Transverse colon (tissue), 4 donors: ENCODE data around the gene TMEM87A. TPM values are rescaled to one million over a fixed set of nuclear protein-coding genes. Genes with fewer than 3 reads are reported as not detected.

ENCODE experiments used
- DNase-seq: peaks from one replicate; pipeline ENCODE4 v3.0.0-alpha.2; 2019
- H3K27ac ChIP-seq, 4 donors: fragments of 200-600 bp; sonication (generic); 2 replicates each; pipeline ENCODE4 v1.5.1; 2016 to 2018; ENCODE audit warnings: inconsistent platforms in 4 of 4
- H3K27me3 ChIP-seq: fragments of 200-600 bp; sonication (generic); 2 replicates; pipeline ENCODE4 v1.5.1; 2017; ENCODE audit warnings: inconsistent platforms
- H3K36me3 ChIP-seq, 4 donors: fragments of 200-600 bp; sonication (generic); 2 replicates each; pipeline ENCODE4 v1.5.1; 2017 to 2019; ENCODE audit warnings: inconsistent platforms in 4 of 4
- H3K4me1 ChIP-seq, 4 donors: fragments of 200-600 bp; sonication (generic); 2 replicates each; pipeline ENCODE4 v1.5.1; 2017 to 2020; ENCODE audit warnings: inconsistent platforms in 4 of 4
- H3K4me3 ChIP-seq, 4 donors: fragments of 200-600 bp; sonication (generic); 1 replicate in 1 of 4; 2 replicates in 3 of 4; pipeline versions ENCODE4 v1.5.1 to v1.6.1; 2017 to 2019; ENCODE audit warnings: inconsistent platforms in 4 of 4
- H3K9me3 ChIP-seq, 2 donors: fragments of 200-600 bp; sonication (generic); 2 replicates each; pipeline ENCODE4 v1.5.1; 2017 to 2019; ENCODE audit warnings: inconsistent platforms in 2 of 2
- EP300 ChIP-seq: sonication (generic); formaldehyde crosslinking; IDR thresholded peaks from one replicate; pipeline ENCODE4 v1.6.1; 2017; ENCODE audit warnings: antibody characterized with exemption, low read depth
- POLR2A ChIP-seq: fragments of 450-650 bp; IDR thresholded peaks from one replicate; pipeline ENCODE4 v1.6.1; 2016; ENCODE audit warnings: antibody characterized with exemption, mild to moderate bottlenecking, moderate library complexity
- POLR2AphosphoS5 ChIP-seq, 3 donors: sonication (generic); formaldehyde crosslinking; IDR thresholded peaks; one replicate each; pipeline ENCODE4 v1.6.1; 2016; ENCODE audit warnings: antibody characterized with exemption in 3 of 3
- WGBS, 2 donors: methylation state at CpG; one replicate each; pipeline ENCODE4 v1.1.5; 2018; ENCODE audit warnings: low coverage in 1 of 2; 5-methylcytosine and 5-hydroxymethylcytosine counted together
- in situ Hi-C, 4 donors: fragments of 200-750 bp; cut with MboI; loops; one replicate each; pipeline versions ENCODE4 v1.15.0 to v1.15.1; 2017; ENCODE audit warnings: low sequenced_read_pairs in 3 of 4, low pct_ligation_motif_present in 1 of 4, low pct_unique_long_range_greater_than_20kb in 1 of 4
- intact Hi-C: fragments of 100-400 bp; cut with DNase I; formaldehyde crosslinking; loops from one replicate; pipeline ENCODE4 v1.15.1; 2023; ENCODE audit warnings: low total_unique reads
- total RNA-seq, 4 donors: library from RNA; depleted of rRNA; stranded (reverse); fragments of >200 nt; gene quantifications; one replicate each; pipeline ENCODE4 v1.1.0, GENCODE V29; 2016
- TF ChIP-seq, protein P1 (sequence below), 5 experiments: fragments of 200-600 bp in 3 of 5; fragments of 450-650 bp in 2 of 5; sonication (generic) in 3 of 5; IDR thresholded peaks; 1 replicate in 2 of 5; 2 replicates in 3 of 5; pipeline ENCODE4 v1.5.1; 2016 to 2017; ENCODE audit warnings: antibody characterized with exemption in 5 of 5, inconsistent platforms in 3 of 5, mild to moderate bottlenecking in 2 of 5, moderate library complexity in 1 of 5

The TMEM87A gene
- total RNA-seq, 4 donors from 2014 or later, result 93.1 to 110 (median 107) TPM

DNA sequence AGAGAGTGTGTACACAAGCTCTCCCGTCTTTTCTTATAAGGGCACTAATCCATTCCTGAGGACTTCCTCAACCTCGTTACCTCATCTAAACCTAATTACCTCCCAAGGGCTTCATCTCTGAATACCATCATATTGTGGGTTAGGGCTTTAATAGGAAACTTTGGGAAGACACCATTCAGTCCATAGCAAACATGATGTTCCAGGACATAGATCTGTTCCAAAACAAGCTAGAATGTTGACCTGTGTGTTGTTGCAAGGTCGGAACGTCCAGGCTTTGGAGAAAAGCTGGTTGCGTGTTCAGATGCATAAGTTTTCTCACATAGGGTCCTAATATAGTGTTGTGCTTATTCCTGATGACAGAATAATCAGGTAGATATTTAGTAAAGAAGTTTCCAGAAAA is 9.7 kb upstream of the TMEM87A start:
- H3K27ac ChIP-seq, result no peak overlapping the region
- H3K4me3 ChIP-seq, result no peak overlapping the region
- DNase-seq, result no peak
- no peak for TF ChIP-seq POLR2A
- TF ChIP-seq, protein P1, sequence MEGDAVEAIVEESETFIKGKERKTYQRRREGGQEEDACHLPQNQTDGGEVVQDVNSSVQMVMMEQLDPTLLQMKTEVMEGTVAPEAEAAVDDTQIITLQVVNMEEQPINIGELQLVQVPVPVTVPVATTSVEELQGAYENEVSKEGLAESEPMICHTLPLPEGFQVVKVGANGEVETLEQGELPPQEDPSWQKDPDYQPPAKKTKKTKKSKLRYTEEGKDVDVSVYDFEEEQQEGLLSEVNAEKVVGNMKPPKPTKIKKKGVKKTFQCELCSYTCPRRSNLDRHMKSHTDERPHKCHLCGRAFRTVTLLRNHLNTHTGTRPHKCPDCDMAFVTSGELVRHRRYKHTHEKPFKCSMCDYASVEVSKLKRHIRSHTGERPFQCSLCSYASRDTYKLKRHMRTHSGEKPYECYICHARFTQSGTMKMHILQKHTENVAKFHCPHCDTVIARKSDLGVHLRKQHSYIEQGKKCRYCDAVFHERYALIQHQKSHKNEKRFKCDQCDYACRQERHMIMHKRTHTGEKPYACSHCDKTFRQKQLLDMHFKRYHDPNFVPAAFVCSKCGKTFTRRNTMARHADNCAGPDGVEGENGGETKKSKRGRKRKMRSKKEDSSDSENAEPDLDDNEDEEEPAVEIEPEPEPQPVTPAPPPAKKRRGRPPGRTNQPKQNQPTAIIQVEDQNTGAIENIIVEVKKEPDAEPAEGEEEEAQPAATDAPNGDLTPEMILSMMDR (IDR thresholded peaks at IDR 0.05), result no peak
- no peak for TF ChIP-seq EP300
- TF ChIP-seq POLR2AphosphoS5 (IDR thresholded peaks at IDR 0.05), result no peak
- H3K36me3 ChIP-seq, result peaks cover 0 to 8% (median 4%) of the 10 kb centered on the region in 4 donors
- H3K9me3 ChIP-seq, result no peaks in the 10 kb centered on the region
- H3K27me3 ChIP-seq, result no peaks in the 10 kb centered on the region
- in situ Hi-C loops (no loop called here), intact Hi-C loops (no loop called here)
- WGBS, 2 donors, result 50 to 75% methylated on average over 2 to 5 of the region's 5 CpGs
- H3K4me1 ChIP-seq, result peaks cover 0 to 15% (median 2%) of the 10 kb centered on the region in 4 donors

DNA sequence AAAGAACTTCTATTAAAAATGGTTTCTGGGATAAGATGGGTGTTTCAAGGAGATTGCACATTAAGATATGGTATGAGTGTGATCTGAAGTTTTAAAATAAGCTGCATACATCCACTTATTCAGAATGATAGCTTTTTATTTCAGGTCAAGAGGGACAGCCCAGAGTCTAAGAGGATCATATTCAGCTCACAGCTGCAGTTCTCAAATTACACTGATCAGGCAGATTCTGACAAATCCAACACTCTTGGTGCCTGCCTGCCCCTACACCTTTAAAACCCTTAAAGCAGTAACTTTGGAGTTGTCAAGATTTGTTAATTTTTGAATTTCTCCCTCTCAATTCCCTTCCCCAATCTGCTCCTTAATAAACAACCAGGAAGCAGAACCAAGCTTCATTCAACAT is 9.1 kb upstream of the TMEM87A start:
- DNase-seq, result no peak
- intact Hi-C loops, result no loop called here
- peaks cover 0 to 8% (median 4%) of the 10 kb centered on the region in 4 donors for H3K36me3 ChIP-seq
- TF ChIP-seq EP300, result no peak
- TF ChIP-seq, protein P1 (IDR thresholded peaks at IDR 0.05), result no peak
- TF ChIP-seq POLR2AphosphoS5 (IDR thresholded peaks at IDR 0.05), result no peak
- TF ChIP-seq POLR2A, result no peak
- H3K4me1 ChIP-seq, result peaks cover 0 to 15% (median 2%) of the 10 kb centered on the region in 4 donors
- no peaks in the 10 kb centered on the region for H3K9me3 ChIP-seq
- H3K4me3 ChIP-seq, result no peak overlapping the region
- H3K27ac ChIP-seq, result no peak overlapping the region
- in situ Hi-C loops, result no loop called here
- H3K27me3 ChIP-seq, result no peaks in the 10 kb centered on the region

DNA sequence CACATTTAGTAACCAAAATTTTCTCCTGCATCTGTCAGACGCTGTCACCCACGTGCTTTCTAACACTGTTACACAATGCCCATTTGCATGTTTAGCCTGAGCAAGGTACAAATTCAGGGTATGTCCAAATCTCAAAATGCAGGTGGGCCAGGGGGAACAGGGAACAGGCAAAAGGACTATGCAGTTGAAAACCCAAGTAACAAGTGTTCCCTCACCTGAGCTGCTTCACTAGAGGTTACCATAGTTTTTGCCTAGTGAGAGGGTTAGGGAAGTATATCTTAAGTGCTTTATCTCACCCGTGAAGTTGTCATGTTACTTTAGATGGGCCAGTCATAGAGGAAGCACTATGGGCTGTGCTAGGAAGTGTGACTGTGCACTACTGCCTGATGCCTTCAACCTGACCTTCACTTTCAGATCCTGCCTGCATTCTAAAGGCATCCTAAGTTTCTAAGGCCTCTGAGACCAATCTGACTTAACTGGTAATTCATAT is 6.0 kb upstream of the TMEM87A start:
- Histone ChIP-seq H3K4me3 (no peak overlapping the region), H3K27me3 (no peaks in the 10 kb centered on the region), H3K4me1 (peaks cover 9 to 24% (median 17%) of the 10 kb centered on the region in 4 donors), H3K27ac (no peak overlapping the region), H3K36me3 (peaks cover 0 to 8% (median 4%) of the 10 kb centered on the region in 4 donors), H3K9me3 (no peaks in the 10 kb centered on the region)
- intact Hi-C loops (no loop called here), in situ Hi-C loops (no loop called here)
- TF ChIP-seq, protein P1 (IDR thresholded peaks at IDR 0.05), result no peak
- TF ChIP-seq POLR2AphosphoS5 (IDR thresholded peaks at IDR 0.05), result no peak
- no peak for TF ChIP-seq POLR2A
- DNase-seq, result no peak
- 61 to 84% methylated on average over 2 to 3 of the region's 3 CpGs for WGBS, 2 donors

DNA sequence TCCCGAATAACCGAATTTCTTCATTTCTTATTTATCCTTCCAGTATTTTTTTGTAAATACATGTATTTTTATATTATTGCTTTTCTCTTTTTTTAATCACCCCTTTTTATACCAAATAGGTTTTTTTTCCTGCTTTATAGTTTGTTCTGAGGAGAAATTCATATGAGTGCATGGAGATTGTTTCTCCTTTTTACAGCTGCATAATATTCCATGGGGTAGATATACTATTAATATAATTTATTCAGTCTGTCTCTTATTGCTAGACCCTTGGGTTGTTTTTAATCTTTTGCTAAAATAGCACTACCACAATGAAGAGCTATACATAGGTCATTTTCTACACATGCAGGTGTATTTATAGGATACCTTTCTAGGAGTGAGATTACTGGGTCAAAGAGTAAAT is 3.5 kb upstream of the TMEM87A start:
- DNase-seq, result no peak
- Histone ChIP-seq H3K27me3 (no peaks in the 10 kb centered on the region), H3K4me3 (no peak overlapping the region), H3K36me3 (peaks cover 0 to 8% (median 4%) of the 10 kb centered on the region in 4 donors), H3K27ac (peak overlapping the region in 2 of 4 donors; percentile 97 to 99), H3K9me3 (no peaks in the 10 kb centered on the region), H3K4me1 (peaks cover 11 to 32% (median 27%) of the 10 kb centered on the region in 4 donors)
- in situ Hi-C loops, result no loop called here
- intact Hi-C loops, result no loop called here
- TF ChIP-seq EP300, result no peak
- no peak for TF ChIP-seq POLR2A
- no peak for TF ChIP-seq POLR2AphosphoS5 (IDR thresholded peaks at IDR 0.05)
- TF ChIP-seq, protein P1 (IDR thresholded peaks at IDR 0.05), result no peak
- WGBS, 2 donors, result 96 to 99% methylated on average over 2 of the region's 2 CpGs
